GM13976 (cell line): ENCODE results near the gene CEP170.

Experiments used
- DNase-seq: peaks from one replicate; pipeline ENCODE4 v3.0.0; 2012; ENCODE audit warnings: low spot score
- in situ Hi-C: fragments of 300-500 bp; cut with MboI; formaldehyde crosslinking; loops from one replicate; pipeline ENCODE4 v1.12.0; 2022; ENCODE audit warnings: low sequenced_read_pairs, mixed read lengths, inconsistent platforms; ENCODE audit not compliant: unreplicated experiment
- TF ChIP-seq, protein P1 (sequence below): IDR thresholded peaks from 2 replicates; pipeline ENCODE4 v1.5.1; 2012; ENCODE audit warnings: borderline replicate concordance, mild to moderate bottlenecking; ENCODE audit not compliant: insufficient read depth; ENCODE audit errors: extremely low read depth, missing control alignments, control extremely low read depth

Gene CEP170

GRCh38 chr1:243264717-243265116, 9.6 kb upstream of the CEP170 start:
- DNase-seq, result no peak
- in situ Hi-C loops, result no loop called here
- TF ChIP-seq, protein P1, sequence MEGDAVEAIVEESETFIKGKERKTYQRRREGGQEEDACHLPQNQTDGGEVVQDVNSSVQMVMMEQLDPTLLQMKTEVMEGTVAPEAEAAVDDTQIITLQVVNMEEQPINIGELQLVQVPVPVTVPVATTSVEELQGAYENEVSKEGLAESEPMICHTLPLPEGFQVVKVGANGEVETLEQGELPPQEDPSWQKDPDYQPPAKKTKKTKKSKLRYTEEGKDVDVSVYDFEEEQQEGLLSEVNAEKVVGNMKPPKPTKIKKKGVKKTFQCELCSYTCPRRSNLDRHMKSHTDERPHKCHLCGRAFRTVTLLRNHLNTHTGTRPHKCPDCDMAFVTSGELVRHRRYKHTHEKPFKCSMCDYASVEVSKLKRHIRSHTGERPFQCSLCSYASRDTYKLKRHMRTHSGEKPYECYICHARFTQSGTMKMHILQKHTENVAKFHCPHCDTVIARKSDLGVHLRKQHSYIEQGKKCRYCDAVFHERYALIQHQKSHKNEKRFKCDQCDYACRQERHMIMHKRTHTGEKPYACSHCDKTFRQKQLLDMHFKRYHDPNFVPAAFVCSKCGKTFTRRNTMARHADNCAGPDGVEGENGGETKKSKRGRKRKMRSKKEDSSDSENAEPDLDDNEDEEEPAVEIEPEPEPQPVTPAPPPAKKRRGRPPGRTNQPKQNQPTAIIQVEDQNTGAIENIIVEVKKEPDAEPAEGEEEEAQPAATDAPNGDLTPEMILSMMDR, result no peak

- TF ChIP-seq, protein P1, result no peak
- no peak for DNase-seq
- in situ Hi-C loops, result no loop called here
These were observed 6.3 kb upstream of the CEP170 start for GRCh38 chr1:243261390-243261789.

DNA sequence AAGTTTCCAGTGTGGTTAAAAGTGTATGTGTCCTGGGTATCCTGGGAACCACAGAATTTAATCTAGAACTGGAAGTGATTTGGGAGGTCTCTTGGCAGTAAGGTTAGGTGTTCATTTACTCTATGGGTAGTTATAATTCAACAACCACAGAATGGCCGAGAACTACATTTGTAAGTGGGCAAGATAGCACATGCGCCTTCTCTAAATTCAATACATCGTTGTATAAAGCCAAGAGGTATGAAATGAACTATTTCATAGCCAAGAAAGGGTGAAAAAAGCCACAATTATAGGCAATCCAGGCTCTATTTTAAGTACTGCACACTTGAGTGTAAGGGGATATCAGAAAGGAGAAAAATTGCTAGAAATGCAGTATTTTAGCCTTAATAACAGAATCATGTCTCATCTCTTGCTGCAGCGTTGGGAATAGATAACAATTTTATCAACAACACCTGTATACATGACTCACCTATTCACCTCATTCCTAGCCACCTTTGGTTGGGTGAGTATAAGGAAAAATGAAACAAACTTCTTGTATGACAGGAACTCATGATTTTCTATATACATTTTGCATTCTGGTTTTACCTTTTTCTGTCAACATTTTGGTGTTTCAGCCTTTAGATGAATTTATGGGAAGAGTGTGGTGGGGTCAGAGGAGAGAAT, 5.3 kb upstream of the CEP170 start:
- in situ Hi-C loops, result no loop called here
- TF ChIP-seq, protein P1, result no peak
- DNase-seq, result no peak

DNA sequence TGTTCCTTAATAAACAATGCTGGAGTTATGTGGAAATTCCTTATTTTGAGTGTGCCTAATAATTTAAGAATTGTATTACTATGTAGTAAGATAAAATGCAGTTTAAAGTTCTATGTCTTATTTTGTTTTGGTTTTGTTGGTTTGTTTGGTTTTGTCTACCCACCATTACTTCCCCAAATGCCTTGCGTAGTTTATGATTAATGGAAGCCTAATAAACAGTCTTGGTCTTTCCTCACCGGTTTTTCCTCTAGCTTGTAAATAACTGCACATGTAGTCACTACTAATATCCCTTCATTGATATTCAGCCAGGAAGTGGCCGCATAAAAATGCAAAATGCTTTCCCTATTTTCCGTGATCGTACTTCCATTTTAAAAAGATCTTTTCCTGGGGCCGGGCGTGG, 3.6 kb upstream of the CEP170 start:
- no peak for DNase-seq
- in situ Hi-C loops, result no loop called here
- TF ChIP-seq, protein P1, result no peak

DNA sequence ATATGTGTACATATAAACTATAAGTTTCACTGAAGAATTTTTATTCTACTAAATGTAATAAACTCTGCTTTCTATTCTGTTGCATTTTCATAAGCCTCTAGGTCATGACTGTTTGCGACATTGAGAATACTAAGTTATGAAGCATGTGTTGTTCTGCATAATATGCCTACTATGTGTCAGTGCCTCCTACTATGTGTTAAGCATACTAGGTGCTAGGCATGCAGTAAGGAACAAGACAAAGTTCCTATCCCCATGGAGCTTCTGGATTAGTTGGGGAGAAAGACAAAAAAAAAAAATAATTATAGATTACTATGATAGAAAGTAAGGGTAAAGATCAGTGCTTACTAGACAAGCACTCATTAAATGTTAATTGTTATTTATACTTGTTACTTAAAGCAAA, 2.1 kb upstream of the CEP170 start:
- no peak for DNase-seq
- TF ChIP-seq, protein P1, result no peak
- in situ Hi-C loops, result no loop called here

GRCh38 chr1:243256590-243256989, 1.5 kb upstream of the CEP170 start:
- TF ChIP-seq, protein P1, result no peak
- in situ Hi-C loops, result no loop called here
- no peak for DNase-seq
